ENCODE data around the gene ADCY9.

Gene ADCY9

DNA sequence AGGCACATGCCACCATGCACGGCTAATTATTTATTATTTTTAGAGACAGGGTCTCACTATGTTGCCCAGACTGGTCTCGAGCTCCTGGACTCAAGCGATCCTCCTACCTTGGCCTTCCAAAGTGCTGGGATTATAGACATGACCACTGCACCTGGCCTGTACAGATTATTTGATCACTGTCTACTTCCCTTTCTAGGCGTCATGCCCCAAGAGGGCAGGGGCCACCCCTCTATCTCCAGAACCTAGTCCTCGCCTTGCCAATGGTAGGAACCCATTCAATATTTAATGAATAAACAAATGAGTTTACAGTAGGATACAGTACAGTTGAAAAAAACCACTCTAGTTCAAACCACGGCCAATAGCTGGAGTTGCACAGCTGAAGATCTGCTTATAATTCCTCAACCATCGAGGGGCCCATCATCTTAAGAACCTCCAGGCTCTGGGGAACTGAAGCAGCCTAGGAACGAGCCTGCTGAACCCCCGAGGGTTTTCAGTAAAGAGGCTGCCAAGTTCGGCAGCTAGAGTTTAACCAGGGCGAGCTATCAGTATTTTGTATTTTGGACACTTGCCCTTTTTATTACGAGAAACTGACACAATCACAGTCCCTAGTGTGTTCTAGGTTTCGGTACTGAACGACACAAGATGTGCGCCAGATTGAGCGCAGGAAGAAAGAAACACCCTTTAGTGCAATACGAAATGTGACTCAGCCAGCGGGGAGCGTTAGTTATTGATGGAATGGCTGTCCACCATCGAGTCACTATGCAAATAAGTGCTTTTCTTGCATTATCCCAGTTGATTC is 14.6 kb downstream of the ADCY9 start:
- 98% methylated on average over 18 of the region's 20 CpGs for WGBS
- no peak overlapping the region for H2BK120ac ChIP-seq (ENCODE audit: low read depth, low read length)

DNA sequence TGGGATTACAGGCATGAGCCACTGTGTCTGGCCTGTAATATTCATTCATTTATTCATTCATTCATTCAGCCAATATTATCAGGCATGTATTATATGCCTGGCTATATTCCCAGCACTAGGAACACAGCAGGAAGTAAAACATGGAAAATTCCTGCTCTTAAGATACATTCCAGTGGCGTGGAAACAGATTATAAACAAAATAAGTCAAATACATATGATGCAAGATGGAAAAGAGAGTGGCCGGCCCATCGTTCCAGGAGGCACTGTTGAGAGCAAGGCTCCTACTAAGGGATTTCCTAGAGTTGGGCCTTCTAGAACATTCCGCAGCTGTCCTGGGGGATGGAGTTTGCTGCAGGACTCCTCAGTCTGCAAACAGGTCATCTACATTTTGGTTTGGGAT is 17.7 kb downstream of the ADCY9 start:
- peak; percentile 79 for DNase-seq
- Histone ChIP-seq H3K36me3 (ENCODE audit: control insufficient read depth in 1 of 2, insufficient read depth in 2 of 2, low read depth in 1 of 2, low read length in 2 of 2) (peaks cover 0 to 4% of the 10 kb centered on the region in 2 experiments), H3K27me3 (ENCODE audit: control insufficient read depth in 1 of 2, insufficient read depth in 1 of 2, low read length in 2 of 2) (no peaks in the 10 kb centered on the region), H3K4me2 (ENCODE audit: low read length, poor library complexity, severe bottlenecking) (no peak overlapping the region), H4K8ac (ENCODE audit: low read length) (no peak overlapping the region), H3K9me3 (ENCODE audit: control insufficient read depth, low read length) (no peaks in the 10 kb centered on the region), H3K27ac (ENCODE audit: low read length, poor library complexity, severe bottlenecking) (no peak overlapping the region), H2AFZ (ENCODE audit: low read depth, low read length) (no peak overlapping the region), H2BK5ac (ENCODE audit: low read depth, low read length, poor library complexity, severe bottlenecking) (no peak overlapping the region), H2BK120ac (ENCODE audit: low read depth, low read length) (no peak overlapping the region), H3K18ac (ENCODE audit: low read depth in 1 of 2, low read length in 2 of 2) (no peak overlapping the region), H3K4me1 (ENCODE audit: control insufficient read depth, insufficient read depth, low read depth, low read length) (peaks cover 4% of the 10 kb centered on the region), H3K9ac (ENCODE audit: low read length) (no peak overlapping the region), H4K91ac (ENCODE audit: low read length) (no peak overlapping the region), H3K23ac (ENCODE audit: low read length in 2 of 2) (no peak overlapping the region), H3K4ac (ENCODE audit: low read depth in 1 of 2, low read length in 2 of 2) (no peak overlapping the region), H3K79me1 (replicated peaks; ENCODE audit: low read length, poor library complexity, severe bottlenecking) (peaks cover 14% of the 10 kb centered on the region), H3K4me3 (ENCODE audit: insufficient read depth in 1 of 2, low read depth in 1 of 2, low read length in 2 of 2) (no peak overlapping the region), H2BK12ac (ENCODE audit: low read length in 2 of 2) (no peak overlapping the region), H3K14ac (ENCODE audit: low read length in 2 of 2) (no peak overlapping the region), H2AK5ac (ENCODE audit: low read length, severe bottlenecking) (no peak overlapping the region), H2BK15ac (ENCODE audit: low read depth, poor library complexity, severe bottlenecking) (no peak overlapping the region)
- WGBS = 55% methylated on average over 4 of the region's 4 CpGs

More for the DNA sequence above, 14.6 kb downstream of the ADCY9 start:
- peaks cover 0 to 4% of the 10 kb centered on the region in 2 experiments for H3K36me3 ChIP-seq (ENCODE audit: control insufficient read depth in 1 of 2, insufficient read depth in 2 of 2, low read depth in 1 of 2, low read length in 2 of 2)
- peak overlapping the region in 1 of 2 experiments; percentile 45 for H3K4me3 ChIP-seq (ENCODE audit: insufficient read depth in 1 of 2, low read depth in 1 of 2, low read length in 2 of 2)
- no peak for DNase-seq
- H2BK15ac ChIP-seq (ENCODE audit: low read depth, poor library complexity, severe bottlenecking) = no peak overlapping the region
- H3K18ac ChIP-seq (ENCODE audit: low read depth in 1 of 2, low read length in 2 of 2) = no peak overlapping the region
- no peak overlapping the region for H3K4me2 ChIP-seq (ENCODE audit: low read length, poor library complexity, severe bottlenecking)
- H4K8ac ChIP-seq (ENCODE audit: low read length) = no peak overlapping the region
- peak overlapping the region; percentile 74 for H3K9ac ChIP-seq (ENCODE audit: low read length)
- H3K79me1 ChIP-seq (replicated peaks; ENCODE audit: low read length, poor library complexity, severe bottlenecking) = peaks cover 20% of the 10 kb centered on the region
- no peak overlapping the region for H3K4ac ChIP-seq (ENCODE audit: low read depth in 1 of 2, low read length in 2 of 2)
- H3K27ac ChIP-seq (ENCODE audit: low read length, poor library complexity, severe bottlenecking) = no peak overlapping the region
- H3K27me3 ChIP-seq (ENCODE audit: control insufficient read depth in 1 of 2, insufficient read depth in 1 of 2, low read length in 2 of 2) = no peaks in the 10 kb centered on the region
- no peak overlapping the region for H2AFZ ChIP-seq (ENCODE audit: low read depth, low read length)
- no peaks in the 10 kb centered on the region for H3K9me3 ChIP-seq (ENCODE audit: control insufficient read depth, low read length)
- H2BK5ac ChIP-seq (ENCODE audit: low read depth, low read length, poor library complexity, severe bottlenecking) = no peak overlapping the region
- H4K91ac ChIP-seq (ENCODE audit: low read length) = no peak overlapping the region
- no peak overlapping the region for H2AK5ac ChIP-seq (ENCODE audit: low read length, severe bottlenecking)
- no peak overlapping the region for H3K23ac ChIP-seq (ENCODE audit: low read length in 2 of 2)
- H3K14ac ChIP-seq (ENCODE audit: low read length in 2 of 2) = no peak overlapping the region
- no peak overlapping the region for H2BK12ac ChIP-seq (ENCODE audit: low read length in 2 of 2)
- peaks cover 4% of the 10 kb centered on the region for H3K4me1 ChIP-seq (ENCODE audit: control insufficient read depth, insufficient read depth, low read depth, low read length)

DNA sequence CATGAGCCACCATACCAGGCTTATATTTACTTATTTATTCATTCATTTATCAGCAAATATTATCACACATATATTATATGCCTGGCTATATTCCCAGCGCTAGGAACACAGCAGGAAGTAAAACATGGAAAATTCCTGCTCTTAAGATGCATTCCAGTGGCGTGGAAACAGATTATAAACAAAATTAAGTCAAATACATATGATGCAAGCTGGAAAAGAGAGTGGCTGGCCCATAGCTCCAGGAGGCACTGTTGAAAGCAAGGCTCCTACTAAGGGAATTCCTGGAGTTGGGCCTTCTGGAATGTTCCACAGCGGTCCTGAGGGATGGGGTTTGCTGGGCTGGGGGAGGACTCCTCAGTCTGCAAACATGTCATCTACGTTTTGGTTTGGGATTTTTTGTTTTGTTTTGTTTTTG is 18.4 kb downstream of the ADCY9 start:
- Histone ChIP-seq H2AFZ (ENCODE audit: low read depth, low read length) (no peak overlapping the region), H3K23ac (ENCODE audit: low read length in 2 of 2) (no peak overlapping the region), H4K8ac (ENCODE audit: low read length) (no peak overlapping the region), H3K4me3 (ENCODE audit: insufficient read depth in 1 of 2, low read depth in 1 of 2, low read length in 2 of 2) (no peak overlapping the region), H3K27ac (ENCODE audit: low read length, poor library complexity, severe bottlenecking) (no peak overlapping the region), H3K36me3 (ENCODE audit: control insufficient read depth in 1 of 2, insufficient read depth in 2 of 2, low read depth in 1 of 2, low read length in 2 of 2) (no peaks in the 10 kb centered on the region), H2BK120ac (ENCODE audit: low read depth, low read length) (no peak overlapping the region), H3K4ac (ENCODE audit: low read depth in 1 of 2, low read length in 2 of 2) (no peak overlapping the region), H3K4me2 (ENCODE audit: low read length, poor library complexity, severe bottlenecking) (no peak overlapping the region), H3K27me3 (ENCODE audit: control insufficient read depth in 1 of 2, insufficient read depth in 1 of 2, low read length in 2 of 2) (no peaks in the 10 kb centered on the region), H3K9me3 (ENCODE audit: control insufficient read depth, low read length) (no peaks in the 10 kb centered on the region), H2BK12ac (ENCODE audit: low read length in 2 of 2) (no peak overlapping the region), H4K91ac (ENCODE audit: low read length) (no peak overlapping the region), H2BK15ac (ENCODE audit: low read depth, poor library complexity, severe bottlenecking) (peak overlapping the region; percentile 44), H3K79me1 (replicated peaks; ENCODE audit: low read length, poor library complexity, severe bottlenecking) (peaks cover 12% of the 10 kb centered on the region), H3K9ac (ENCODE audit: low read length) (no peak overlapping the region), H3K18ac (ENCODE audit: low read depth in 1 of 2, low read length in 2 of 2) (no peak overlapping the region), H3K14ac (ENCODE audit: low read length in 2 of 2) (no peak overlapping the region), H2AK5ac (ENCODE audit: low read length, severe bottlenecking) (no peak overlapping the region), H3K4me1 (ENCODE audit: control insufficient read depth, insufficient read depth, low read depth, low read length) (peaks cover 4% of the 10 kb centered on the region), H2BK5ac (ENCODE audit: low read depth, low read length, poor library complexity, severe bottlenecking) (no peak overlapping the region)
- DNase-seq = peak; percentile 85
- 76% methylated on average over 3 of the region's 4 CpGs for WGBS

DNA sequence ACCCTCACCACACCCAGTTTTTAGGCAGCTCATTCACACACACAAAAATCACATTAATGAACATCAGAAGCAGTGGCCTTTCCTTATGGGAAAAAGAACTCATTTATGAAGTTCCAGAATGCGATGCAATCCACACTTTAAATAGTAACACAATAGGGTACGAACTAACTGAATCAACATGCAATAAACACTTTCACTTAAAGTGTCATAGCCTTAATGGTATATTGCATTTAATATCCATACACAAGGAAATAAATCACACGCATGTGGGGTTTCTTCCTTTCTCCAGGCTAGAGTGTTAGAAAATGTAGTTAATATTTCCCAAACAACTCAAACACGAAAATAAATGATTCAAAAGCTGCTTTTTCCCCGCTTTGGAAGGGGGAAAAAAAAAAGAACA is 19.7 kb downstream of the ADCY9 start:
- Histone ChIP-seq H3K27me3 (ENCODE audit: control insufficient read depth in 1 of 2, insufficient read depth in 1 of 2, low read length in 2 of 2) (no peaks in the 10 kb centered on the region), H2BK12ac (ENCODE audit: low read length in 2 of 2) (no peak overlapping the region), H3K9ac (ENCODE audit: low read length) (peak overlapping the region; percentile 50), H2BK120ac (ENCODE audit: low read depth, low read length) (no peak overlapping the region), H3K14ac (ENCODE audit: low read length in 2 of 2) (no peak overlapping the region), H4K91ac (ENCODE audit: low read length) (no peak overlapping the region), H3K4me2 (ENCODE audit: low read length, poor library complexity, severe bottlenecking) (no peak overlapping the region), H3K4ac (ENCODE audit: low read depth in 1 of 2, low read length in 2 of 2) (no peak overlapping the region), H3K23ac (ENCODE audit: low read length in 2 of 2) (no peak overlapping the region), H2BK15ac (ENCODE audit: low read depth, poor library complexity, severe bottlenecking) (no peak overlapping the region), H4K8ac (ENCODE audit: low read length) (no peak overlapping the region), H3K4me3 (ENCODE audit: insufficient read depth in 1 of 2, low read depth in 1 of 2, low read length in 2 of 2) (no peak overlapping the region), H2AFZ (ENCODE audit: low read depth, low read length) (no peak overlapping the region), H3K18ac (ENCODE audit: low read depth in 1 of 2, low read length in 2 of 2) (no peak overlapping the region), H3K9me3 (ENCODE audit: control insufficient read depth, low read length) (no peaks in the 10 kb centered on the region), H2AK5ac (ENCODE audit: low read length, severe bottlenecking) (no peak overlapping the region), H3K79me1 (replicated peaks; ENCODE audit: low read length, poor library complexity, severe bottlenecking) (peaks cover 13% of the 10 kb centered on the region), H3K36me3 (ENCODE audit: control insufficient read depth in 1 of 2, insufficient read depth in 2 of 2, low read depth in 1 of 2, low read length in 2 of 2) (no peaks in the 10 kb centered on the region), H3K27ac (ENCODE audit: low read length, poor library complexity, severe bottlenecking) (no peak overlapping the region), H2BK5ac (ENCODE audit: low read depth, low read length, poor library complexity, severe bottlenecking) (no peak overlapping the region), H3K4me1 (ENCODE audit: control insufficient read depth, insufficient read depth, low read depth, low read length) (peaks cover 4% of the 10 kb centered on the region)
- no peak for DNase-seq
- 93% methylated on average over 2 of the region's 5 CpGs for WGBS
